SU-DHL-6 (cell line): ENCODE data around the gene NRN1L.

ENCODE experiments used
- H2AFZ ChIP-seq: fragments of 200-600 bp; sonication (generic); 2 replicates; pipeline ENCODE4 v1.6.1; 2014; ENCODE audit warnings: low read depth, mild to moderate bottlenecking, moderate library complexity, mixed read lengths, antibody characterized with exemption, low read length; ENCODE audit not compliant: severe bottlenecking
- H3F3A ChIP-seq: fragments of 200-600 bp; shearing (Covaris generic); 2 replicates; pipeline ENCODE4 v1.6.0; 2016; ENCODE audit warnings: antibody characterized with exemption, mild to moderate bottlenecking; ENCODE audit not compliant: insufficient read depth
- H3K27ac ChIP-seq: fragments of 200-600 bp; sonication (generic); 2 replicates; pipeline ENCODE4 v1.5.1; 2016; ENCODE audit warnings: low read depth, mild to moderate bottlenecking, low read length, moderate library complexity, mixed read lengths
- H3K27me3 ChIP-seq: fragments of 200-600 bp; sonication (generic), shearing (Covaris generic); 2 replicates; pipeline ENCODE4 v1.6.0; 2014; ENCODE audit warnings: mild to moderate bottlenecking, low read length
- H3K36me3 ChIP-seq: fragments of 200-600 bp; sonication (generic); 2 replicates; pipeline ENCODE4 v1.6.1; 2014; ENCODE audit warnings: mild to moderate bottlenecking, low read length, mixed read lengths
- H3K4me2 ChIP-seq: fragments of 300-600, 200-600 bp; shearing (Covaris generic), sonication (generic); 2 replicates; pipeline ENCODE4 v1.6.0; 2014; ENCODE audit warnings: low read length, low read depth, mild to moderate bottlenecking; ENCODE audit not compliant: poor library complexity, severe bottlenecking
- H3K4me3 ChIP-seq: fragments of 200-600 bp; sonication (generic); 2 replicates; pipeline ENCODE4 v1.5.1; 2014; ENCODE audit warnings: antibody characterized with exemption, low read length, mild to moderate bottlenecking, mixed read lengths; ENCODE audit not compliant: insufficient read depth, poor library complexity, severe bottlenecking
- H3K79me2 ChIP-seq: fragments of 200-600 bp; sonication (generic); 2 replicates; pipeline ENCODE4 v1.6.1; 2014; ENCODE audit warnings: mild to moderate bottlenecking, low read length, moderate library complexity; ENCODE audit not compliant: insufficient read depth
- H3K9ac ChIP-seq: fragments of 200-600 bp; sonication (generic); 2 replicates; pipeline ENCODE4 v1.7.0; 2014; ENCODE audit warnings: mild to moderate bottlenecking, low read length
- H3K9me2 ChIP-seq: fragments of 200-600 bp; sonication (generic); replicated peaks from 2 replicates; pipeline ENCODE4 v1.6.1; 2014; ENCODE audit warnings: low read length; ENCODE audit not compliant: insufficient read depth
- H3K9me3 ChIP-seq: fragments of 200-600 bp; sonication (generic); 2 replicates; pipeline ENCODE4 v1.6.1; 2014; ENCODE audit warnings: low read length, mixed read lengths; ENCODE audit not compliant: insufficient read depth
- H4K20me1 ChIP-seq: fragments of 200-600 bp; sonication (generic); 2 replicates; pipeline ENCODE4 v1.6.1; 2014; ENCODE audit warnings: low read depth, mild to moderate bottlenecking, antibody characterized with exemption, low read length, moderate library complexity, mixed read lengths
- CTCF ChIP-seq: fragments of 200-600 bp; sonication (generic); IDR thresholded peaks from one replicate; pipeline ENCODE4 v1.5.1; 2017; ENCODE audit warnings: antibody characterized with exemption, mild to moderate bottlenecking, low read length, moderate library complexity; ENCODE audit not compliant: insufficient read depth, poor library complexity, severe bottlenecking
- EZH2phosphoT487 ChIP-seq: fragments of 200-600 bp; sonication (generic), shearing (Covaris generic); conservative IDR thresholded peaks from 2 replicates; pipeline ENCODE4 v1.6.1; 2018; ENCODE audit warnings: mild to moderate bottlenecking, antibody characterized with exemption, low read length, moderate library complexity, mixed read lengths

Gene NRN1L

DNA sequence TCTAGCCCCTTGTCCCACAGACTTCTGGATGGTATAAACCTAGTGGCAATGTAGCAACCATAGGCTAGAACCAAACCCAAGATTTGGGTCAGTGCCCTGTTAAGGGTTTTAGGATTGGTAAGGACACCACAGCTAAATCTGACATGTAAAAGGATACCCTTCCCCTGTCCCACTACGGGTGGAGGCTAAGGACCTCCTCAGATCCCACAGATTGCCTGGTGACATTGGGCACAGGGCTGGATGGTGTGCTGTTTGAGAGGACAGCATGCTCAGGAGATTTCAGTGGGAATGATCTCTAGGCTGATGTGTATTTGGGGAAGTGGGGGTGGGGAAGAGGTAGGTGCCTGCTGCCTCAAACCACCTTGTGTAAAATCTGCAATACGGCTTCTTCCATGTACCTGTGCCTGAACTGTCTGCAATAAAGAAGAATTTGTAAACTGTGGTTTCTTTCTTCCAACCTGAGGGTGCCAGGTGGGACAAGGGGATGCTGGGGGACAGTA is 12.5 kb upstream of the NRN1L start:
- H4K20me1 ChIP-seq, result no peaks in the 10 kb centered on the region
- no peaks in the 10 kb centered on the region for H3K27me3 ChIP-seq
- H3K9me2 ChIP-seq, result no peaks in the 10 kb centered on the region
- no peaks in the 10 kb centered on the region for H3K36me3 ChIP-seq
- peaks cover 35% of the 10 kb centered on the region for H3K79me2 ChIP-seq
- peak overlapping the region; percentile 90 for H3K9ac ChIP-seq
- H3K9me3 ChIP-seq, result no peaks in the 10 kb centered on the region
- H3K4me3 ChIP-seq, result no peak overlapping the region
- peak overlapping the region; percentile 47 for H3K27ac ChIP-seq
- TF ChIP-seq EZH2phosphoT487 (no peak), CTCF (no peak)
- peak overlapping the region; percentile 85 for H3K4me2 ChIP-seq
- peak overlapping the region; percentile 84 for H2AFZ ChIP-seq
- H3F3A ChIP-seq, result peaks cover 21% of the 10 kb centered on the region

DNA sequence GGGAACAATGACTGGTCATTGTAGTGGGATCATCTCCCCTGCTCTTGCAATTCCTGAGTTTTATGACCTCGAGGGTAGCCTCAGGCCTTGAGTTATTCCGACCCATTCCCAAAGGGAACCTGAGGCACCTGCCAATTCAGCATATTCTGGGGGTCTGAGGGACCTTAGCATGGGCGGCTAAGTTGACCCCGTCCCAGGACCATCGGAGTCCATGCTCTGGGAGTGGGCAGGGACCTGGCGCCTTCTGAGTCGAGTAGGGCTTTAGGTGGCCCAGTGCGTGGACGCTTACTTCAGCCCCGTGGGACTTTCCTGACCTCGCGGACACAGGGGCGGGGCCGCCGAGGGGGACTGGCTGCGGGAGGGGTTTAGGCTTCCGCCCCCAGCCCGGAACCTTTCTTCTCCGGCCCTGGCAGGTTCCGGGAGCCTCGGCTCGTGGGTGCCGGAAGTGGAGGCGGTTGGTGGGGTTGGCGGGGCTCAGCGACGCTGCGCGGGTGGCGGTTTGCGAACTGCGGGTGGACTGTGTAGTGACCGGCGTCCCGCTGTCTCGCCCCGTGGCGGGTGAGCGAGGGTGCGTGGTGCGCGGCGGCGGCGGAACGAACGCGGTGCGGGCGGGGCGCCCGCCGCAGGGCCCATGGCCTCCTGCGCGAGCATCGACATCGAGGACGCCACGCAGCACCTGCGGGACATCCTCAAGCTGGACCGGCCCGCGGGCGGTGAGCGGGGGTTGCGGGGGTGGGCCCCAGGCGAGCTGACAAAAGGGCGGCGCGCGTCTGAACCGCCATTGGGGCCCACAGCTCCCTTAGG is 11.9 kb upstream of the NRN1L start, which contains the start of gene EDC4:
Gene EDC4, plus strand, starts transcription at position 422 of the 804 bp plus-strand sequence. Its CDS starts 210 bp downstream, at position 632.
- Histone ChIP-seq H3K4me2 (peak within 1 kb of the TSS; percentile 85), H3K9ac (peak within 1 kb of the TSS; percentile 90), H3F3A (peaks cover 21% of the 10 kb centered on the region), H3K79me2 (peaks cover 35% of the 10 kb centered on the region), H3K9me3 (no peaks in the 10 kb centered on the region), H2AFZ (peak within 1 kb of the TSS; percentile 84), H3K27me3 (no peaks in the 10 kb centered on the region), H4K20me1 (no peaks in the 10 kb centered on the region), H3K4me3 (peak within 1 kb of the TSS; percentile 96), H3K27ac (peak within 1 kb of the TSS; percentile 47), H3K36me3 (no peaks in the 10 kb centered on the region), H3K9me2 (no peaks in the 10 kb centered on the region)
- TF ChIP-seq EZH2phosphoT487, result no peak
- no peak for TF ChIP-seq CTCF

DNA sequence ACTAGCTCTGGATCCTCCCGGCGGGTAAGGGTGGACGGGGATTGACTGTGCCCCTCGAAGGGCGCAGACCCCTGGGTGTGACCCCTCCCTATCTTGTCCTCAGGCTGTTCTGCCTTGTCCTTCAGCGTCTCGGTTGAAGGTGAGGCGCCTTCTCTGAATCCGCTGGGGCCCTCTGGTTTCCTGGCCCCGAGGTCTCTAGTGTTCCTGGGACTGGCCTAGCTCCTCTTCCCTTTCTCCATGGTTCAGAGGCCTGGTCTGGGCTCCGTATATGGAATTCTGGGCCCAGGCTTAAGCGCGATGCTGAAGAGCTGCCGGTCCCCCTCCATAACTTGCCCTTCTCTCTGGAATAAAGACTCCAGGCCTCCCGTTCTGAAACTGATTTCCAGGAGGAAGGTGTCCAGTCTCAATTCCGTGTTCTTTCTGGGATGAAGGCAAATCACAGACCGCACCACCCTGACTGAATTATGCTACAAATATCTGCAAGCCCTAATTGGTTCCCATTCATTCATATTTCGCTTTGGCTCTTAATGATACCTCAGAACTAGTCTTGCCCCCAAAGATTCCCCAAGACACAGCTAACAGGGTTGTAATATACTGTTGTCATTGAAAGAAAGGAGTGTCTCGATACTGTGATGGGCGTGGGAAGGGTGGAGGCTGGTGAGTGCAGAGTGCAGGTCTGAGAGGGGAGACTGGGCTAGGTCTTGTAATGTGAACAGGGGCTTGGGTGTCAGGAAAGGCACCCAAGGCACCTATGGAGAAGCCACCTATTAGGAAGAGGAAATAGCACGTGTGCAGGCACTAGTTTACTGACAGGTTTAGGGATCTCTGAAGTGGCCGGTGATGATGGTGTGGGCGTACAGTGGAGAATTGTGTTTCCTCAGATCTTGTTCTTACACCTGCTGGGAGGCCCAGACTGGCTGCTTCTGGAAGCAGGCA is 11.0 kb upstream of the NRN1L start:
- H3F3A ChIP-seq, result peaks cover 21% of the 10 kb centered on the region
- peak overlapping the region; percentile 90 for H3K9ac ChIP-seq
- no peak for TF ChIP-seq CTCF
- no peak for TF ChIP-seq EZH2phosphoT487
- no peaks in the 10 kb centered on the region for H3K9me3 ChIP-seq
- H3K27me3 ChIP-seq, result no peaks in the 10 kb centered on the region
- peaks cover 35% of the 10 kb centered on the region for H3K79me2 ChIP-seq
- peak overlapping the region; percentile 85 for H3K4me2 ChIP-seq
- no peaks in the 10 kb centered on the region for H3K36me3 ChIP-seq
- peak overlapping the region; percentile 84 for H2AFZ ChIP-seq
- no peaks in the 10 kb centered on the region for H4K20me1 ChIP-seq
- H3K4me3 ChIP-seq, result peak overlapping the region; percentile 96
- peak overlapping the region; percentile 47 for H3K27ac ChIP-seq
- no peaks in the 10 kb centered on the region for H3K9me2 ChIP-seq
